HG03095 (cell line): ENCODE data around the gene COL4A2.
"Not testable (repeated sequence)": the region's sequence is repeated elsewhere in the genome, so short reads cannot be mapped to it uniquely, and the experiment has no call there.

ENCODE experiments used
- ATAC-seq: cut with Tn5 transposase; IDR thresholded peaks from one replicate; pipeline ENCODE4 v1.9.1; 2021; ENCODE audit warnings: moderate library complexity; ENCODE audit not compliant: unreplicated experiment

Gene COL4A2

GRCh38 chr13:110523180-110523579 lies 216.1 kb downstream of the COL4A2 start:
- no peak for ATAC-seq

- ATAC-seq, result no peak
Observed at GRCh38 chr13:110523838-110524540, 216.9 kb downstream of the COL4A2 start.

- ATAC-seq, result no peak
Observed at GRCh38 chr13:110524541-110525257, 217.6 kb downstream of the COL4A2 start.

GRCh38 chr13:110525328-110526319 lies 218.5 kb downstream of the COL4A2 start:
- peak; percentile 75 for ATAC-seq

- no peak for ATAC-seq
Observed at GRCh38 chr13:110528371-110528770, 221.3 kb downstream of the COL4A2 start.

GRCh38 chr13:110528911-110529310 lies 221.8 kb downstream of the COL4A2 start:
- ATAC-seq, result no peak

GRCh38 chr13:110529522-110530311 lies 222.6 kb downstream of the COL4A2 start:
- ATAC-seq, result no peak

- no peak for ATAC-seq
Observed at GRCh38 chr13:110531100-110531499, 224.0 kb downstream of the COL4A2 start.

GRCh38 chr13:110531671-110532083 lies 224.6 kb downstream of the COL4A2 start:
- no peak for ATAC-seq

- not testable (repeated sequence) for ATAC-seq
Observed at GRCh38 chr13:110532258-110532657, 225.2 kb downstream of the COL4A2 start.

GRCh38 chr13:110533771-110534670 lies 226.9 kb downstream of the COL4A2 start:
- no peak for ATAC-seq

- no peak for ATAC-seq
Observed at GRCh38 chr13:110535526-110535925, 228.4 kb downstream of the COL4A2 start.

- no peak for ATAC-seq
Observed at GRCh38 chr13:110536006-110536693, 229.1 kb downstream of the COL4A2 start.

- ATAC-seq, result peak; percentile 72
Observed at GRCh38 chr13:110538632-110539031, 231.5 kb downstream of the COL4A2 start.

- no peak for ATAC-seq
Observed at GRCh38 chr13:110539894-110540293, 232.8 kb downstream of the COL4A2 start.

- ATAC-seq, result no peak
Observed at GRCh38 chr13:110540871-110541525, 233.9 kb downstream of the COL4A2 start.

GRCh38 chr13:110541526-110541920 lies 234.4 kb downstream of the COL4A2 start:
- no peak for ATAC-seq

GRCh38 chr13:110542169-110542796 lies 235.2 kb downstream of the COL4A2 start:
- no peak for ATAC-seq
